AG08395 (cell line): Measurements from ENCODE around the gene MTMR12.

Experiments used
- DNase-seq: peaks from one replicate; pipeline ENCODE4 v3.0.0; 2012; ENCODE audit warnings: mixed read lengths, low spot score

The MTMR12 gene

GRCh38 chr5:32274548-32275395 lies 38.0 kb downstream of the MTMR12 start:
- no peak for DNase-seq

- no peak for DNase-seq
These were observed 38.9 kb downstream of the MTMR12 start for GRCh38 chr5:32273821-32274220.

GRCh38 chr5:32272746-32273145 lies 40.0 kb downstream of the MTMR12 start:
- no peak for DNase-seq

GRCh38 chr5:32270946-32271345 lies 41.8 kb downstream of the MTMR12 start:
- DNase-seq, result no peak

GRCh38 chr5:32270178-32270577 lies 42.6 kb downstream of the MTMR12 start:
- DNase-seq, result no peak

- no peak for DNase-seq
These were observed 46.8 kb downstream of the MTMR12 start for GRCh38 chr5:32265902-32266301.

GRCh38 chr5:32264957-32265572 lies 47.7 kb downstream of the MTMR12 start:
- no peak for DNase-seq

- DNase-seq, result no peak
These were observed 49.1 kb downstream of the MTMR12 start for GRCh38 chr5:32263684-32264083.

GRCh38 chr5:32261198-32261597 lies 51.5 kb downstream of the MTMR12 start:
- no peak for DNase-seq

- DNase-seq, result no peak
These were observed 53.7 kb downstream of the MTMR12 start for GRCh38 chr5:32259033-32259432.

- DNase-seq, result no peak
These were observed 54.3 kb downstream of the MTMR12 start for GRCh38 chr5:32258424-32258823.

GRCh38 chr5:32255540-32255900 lies 57.2 kb downstream of the MTMR12 start:
- DNase-seq, result no peak

GRCh38 chr5:32254881-32255539 lies 57.7 kb downstream of the MTMR12 start:
- DNase-seq, result peak; percentile 32

- no peak for DNase-seq
These were observed 60.8 kb downstream of the MTMR12 start for GRCh38 chr5:32251871-32252458.

GRCh38 chr5:32249668-32250067 lies 63.1 kb downstream of the MTMR12 start:
- DNase-seq, result no peak

GRCh38 chr5:32245742-32246141 lies 67.0 kb downstream of the MTMR12 start:
- DNase-seq, result no peak

- no peak for DNase-seq
These were observed 68.7 kb downstream of the MTMR12 start for GRCh38 chr5:32244017-32244416.

GRCh38 chr5:32241034-32241783 lies 71.5 kb downstream of the MTMR12 start:
- DNase-seq, result no peak

GRCh38 chr5:32239385-32239784 lies 73.4 kb downstream of the MTMR12 start:
- DNase-seq, result no peak

GRCh38 chr5:32233696-32234447 lies 78.9 kb downstream of the MTMR12 start:
- peak; percentile 49 for DNase-seq

GRCh38 chr5:32233220-32233695 lies 79.5 kb downstream of the MTMR12 start:
- no peak for DNase-seq
